Activated CD8-positive, alpha-beta memory T cell treated with anti-CD3 and anti-CD28 coated beads, Interleukin-2, amount 50 U/mL, for 4 hours (primary cell): ENCODE results near the gene KCNE5.
"Not testable (repeated sequence)": the region's sequence is repeated elsewhere in the genome, so short reads cannot be mapped to it uniquely, and the experiment has no call there.

Source experiments
- DNase-seq: peaks from one replicate; pipeline ENCODE4 v3.0.0-alpha.2; 2020

KCNE5 gene

GRCh38 chrX:109601486-109601885, 23.5 kb downstream of the KCNE5 start:
- no peak for DNase-seq

GRCh38 chrX:109600237-109600651, 24.7 kb downstream of the KCNE5 start:
- no peak for DNase-seq

- no peak for DNase-seq
Observed at GRCh38 chrX:109596015-109596414, 29.0 kb downstream of the KCNE5 start.

- no peak for DNase-seq
Observed at GRCh38 chrX:109590176-109590575, 34.8 kb downstream of the KCNE5 start.

- DNase-seq: no peak
Observed at GRCh38 chrX:109585488-109585887, 39.5 kb downstream of the KCNE5 start.

GRCh38 chrX:109578916-109579315, 46.1 kb downstream of the KCNE5 start:
- no peak for DNase-seq

- no peak for DNase-seq
Observed at GRCh38 chrX:109577055-109577454, 47.9 kb downstream of the KCNE5 start.

- DNase-seq: not testable (repeated sequence)
Observed at GRCh38 chrX:109576083-109576482, 48.9 kb downstream of the KCNE5 start.
